NCI-H82 treated with DMSO at 0.1 percent for 48 hours (cell line): ENCODE measurements around the gene TCIRG1.

ENCODE experiments used
- DNase-seq: peaks from one replicate; lab custom pipeline; 2025; ENCODE audit not compliant: unreplicated experiment; lab: John Stamatoyannopoulos, UW

TCIRG1 gene

DNA sequence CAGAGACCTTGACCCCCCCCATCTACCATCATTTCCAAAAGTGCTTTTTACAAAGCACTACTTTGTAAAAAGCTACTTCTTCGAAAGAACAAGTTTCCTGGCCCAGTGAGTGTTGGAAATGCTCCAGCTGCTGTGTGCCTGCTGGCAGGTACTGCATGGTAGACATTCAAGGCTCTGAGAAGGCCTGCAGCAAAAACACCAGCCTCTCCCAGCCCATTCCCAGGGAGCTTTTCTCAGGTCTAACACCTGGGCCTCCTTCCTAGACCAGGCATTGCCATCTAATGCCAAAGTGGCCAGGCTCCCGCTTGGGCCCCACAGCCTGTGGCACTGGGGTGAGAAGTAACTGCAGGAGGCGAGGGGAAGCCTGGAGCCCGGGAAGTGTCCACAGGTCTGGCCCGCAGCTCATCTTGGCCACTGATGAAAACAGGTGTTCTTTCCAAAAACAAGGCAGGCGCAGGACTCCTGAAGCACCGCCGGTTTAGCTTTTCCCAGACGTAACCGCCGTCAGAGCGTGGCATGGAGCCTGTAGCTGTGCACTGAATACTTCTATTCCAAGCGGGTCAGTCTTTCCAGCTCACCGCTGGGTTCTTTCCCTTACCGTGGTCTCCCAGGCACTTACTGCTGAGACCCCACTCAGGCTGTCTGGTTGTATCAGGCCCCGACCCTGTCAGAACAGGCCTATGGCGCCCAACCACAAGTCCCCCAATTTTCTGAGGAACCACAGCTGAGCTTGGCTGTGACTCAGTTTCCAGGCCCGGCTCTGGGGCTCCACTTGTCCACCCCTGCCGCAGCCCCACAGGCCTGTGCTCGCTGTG, 1.2 kb upstream of the TCIRG1 start:
- no peak for DNase-seq

- no peak for DNase-seq
Measured at GRCh38 chr11:68038226-68038717, 553 bp upstream of the TCIRG1 start.

DNA sequence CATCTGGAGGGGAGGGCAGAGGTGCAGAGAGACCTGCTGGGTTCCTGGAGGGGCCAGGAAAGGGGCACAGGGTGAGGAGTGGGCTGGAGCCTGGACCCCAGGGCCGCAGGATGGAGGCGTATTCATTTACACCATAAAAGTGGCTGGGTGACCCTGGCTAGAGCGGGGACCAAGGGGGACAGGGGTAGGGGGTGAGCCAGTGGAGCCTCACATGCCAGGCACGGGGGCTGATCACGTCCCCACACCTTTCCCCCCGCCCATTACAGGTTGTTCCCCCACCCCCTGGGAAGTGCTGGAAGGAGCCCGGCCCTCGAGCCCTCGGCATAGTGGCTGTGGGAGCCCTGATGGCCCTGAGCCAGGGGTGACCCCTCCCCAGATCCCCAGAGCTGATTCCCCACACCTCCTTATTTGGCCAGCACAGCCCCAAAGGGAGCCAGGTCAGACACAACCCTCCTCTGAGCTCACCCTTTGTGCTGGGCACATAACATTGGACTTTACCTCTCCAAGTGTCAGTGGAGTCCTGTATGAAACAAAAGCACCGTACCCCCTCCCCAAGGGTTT, 781 bp downstream of the TCIRG1 start:
- no peak for DNase-seq

DNA sequence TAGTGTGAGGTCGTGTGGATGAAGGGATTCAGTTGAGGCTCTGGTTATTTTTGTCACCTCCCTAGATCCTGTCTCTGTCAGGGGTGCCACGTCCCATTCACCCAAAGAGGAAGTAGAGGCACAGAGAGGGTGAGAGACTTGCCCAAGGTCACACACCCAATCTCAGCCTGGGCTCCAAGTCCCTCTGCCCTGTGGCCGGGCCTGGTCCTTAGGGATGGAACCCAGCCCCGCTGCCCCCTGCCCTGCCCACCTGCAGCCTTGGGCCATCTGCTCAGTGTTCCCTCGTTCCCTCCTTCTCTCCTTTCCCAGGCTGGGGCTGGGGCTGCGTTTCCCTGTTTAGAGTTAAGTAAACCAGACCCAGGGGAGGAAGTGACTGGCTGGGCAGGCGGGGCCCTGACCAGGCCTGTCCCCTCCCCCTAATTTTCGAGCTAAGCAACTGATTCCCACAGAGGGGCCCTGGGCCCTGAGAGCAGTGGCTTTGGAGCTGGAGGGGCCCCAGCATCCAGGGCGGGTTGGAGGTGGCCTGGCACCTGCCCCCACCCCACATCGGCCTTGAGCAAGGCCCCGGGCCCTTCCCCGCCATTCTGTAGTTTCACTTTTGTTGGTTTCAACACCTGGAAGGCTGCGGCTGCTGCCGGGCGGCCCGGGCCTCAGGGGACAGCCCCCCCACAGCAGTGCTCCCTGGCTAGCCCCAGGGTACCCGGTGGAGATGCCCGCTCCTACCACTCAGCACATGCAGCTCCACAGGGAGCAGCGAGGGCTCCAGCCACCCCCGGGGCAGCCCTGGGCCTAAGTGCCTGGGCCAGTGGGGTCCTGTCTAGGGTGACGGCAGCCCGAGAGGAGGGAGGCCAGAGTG, 1.5 kb downstream of the TCIRG1 start:
- DNase-seq: no peak

DNA sequence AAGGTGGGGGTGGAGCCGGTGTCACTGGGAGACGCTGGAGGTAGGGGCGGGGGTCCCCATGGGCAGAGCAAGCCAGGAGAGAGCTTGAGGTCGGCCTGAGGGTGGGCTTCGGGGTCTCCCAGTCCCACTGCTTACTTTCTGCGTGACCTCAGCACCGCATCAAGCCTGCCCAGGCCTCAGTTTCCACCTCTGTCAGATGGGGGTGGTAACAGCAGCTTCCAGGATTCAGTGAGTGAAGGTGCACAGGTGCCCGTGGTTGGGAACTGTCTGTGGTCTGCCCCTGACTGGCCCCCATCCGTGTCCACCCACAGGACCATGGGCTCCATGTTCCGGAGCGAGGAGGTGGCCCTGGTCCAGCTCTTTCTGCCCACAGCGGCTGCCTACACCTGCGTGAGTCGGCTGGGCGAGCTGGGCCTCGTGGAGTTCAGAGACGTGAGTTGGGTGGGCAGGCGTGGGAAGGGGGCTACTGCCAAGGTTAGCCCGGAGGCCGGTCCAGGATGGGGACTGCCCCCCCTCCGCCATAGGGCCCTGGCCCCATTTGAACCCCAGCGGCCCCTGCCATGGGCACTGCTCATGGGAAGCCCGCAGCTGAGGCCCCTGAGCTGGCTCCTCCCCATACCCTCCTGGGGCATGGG, 2.2 kb downstream of the TCIRG1 start:
- no peak for DNase-seq

GRCh38 chr11:68041617-68042218, 2.9 kb downstream of the TCIRG1 start:
- no peak for DNase-seq

DNA sequence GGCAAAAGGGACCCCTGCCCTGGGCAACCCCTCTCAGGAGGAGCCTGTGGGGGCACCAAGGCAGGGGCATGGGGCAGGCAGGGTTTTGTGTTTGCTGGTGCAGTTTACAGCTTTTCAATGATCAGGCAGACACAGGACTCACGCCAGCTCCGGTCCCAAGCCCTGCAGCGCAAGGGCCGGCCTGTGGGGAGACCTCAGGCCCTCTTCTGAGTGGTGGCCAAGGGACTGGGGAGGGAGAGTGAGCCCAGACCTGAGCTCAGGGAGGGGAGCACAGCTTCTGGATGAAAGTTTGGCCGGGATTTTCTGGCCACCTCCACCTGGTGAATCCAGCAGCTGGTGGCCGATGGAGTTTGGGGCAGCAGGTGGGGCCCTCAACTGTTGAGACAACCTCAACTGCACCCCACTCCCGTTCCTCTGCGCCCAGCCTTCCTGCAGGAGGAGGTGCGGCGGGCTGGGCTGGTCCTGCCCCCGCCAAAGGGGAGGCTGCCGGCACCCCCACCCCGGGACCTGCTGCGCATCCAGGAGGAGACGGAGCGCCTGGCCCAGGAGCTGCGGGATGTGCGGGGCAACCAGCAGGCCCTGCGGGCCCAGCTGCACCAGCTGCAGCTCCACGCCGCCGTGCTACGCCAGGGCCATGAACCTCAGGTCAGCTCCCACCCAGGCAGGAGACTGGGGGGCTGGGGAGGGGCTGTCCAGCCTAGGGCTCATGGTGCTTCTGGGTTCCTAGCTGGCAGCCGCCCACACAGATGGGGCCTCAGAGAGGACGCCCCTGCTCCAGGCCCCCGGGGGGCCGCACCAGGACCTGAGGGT, 3.6 kb downstream of the TCIRG1 start:
- DNase-seq: no peak

DNA sequence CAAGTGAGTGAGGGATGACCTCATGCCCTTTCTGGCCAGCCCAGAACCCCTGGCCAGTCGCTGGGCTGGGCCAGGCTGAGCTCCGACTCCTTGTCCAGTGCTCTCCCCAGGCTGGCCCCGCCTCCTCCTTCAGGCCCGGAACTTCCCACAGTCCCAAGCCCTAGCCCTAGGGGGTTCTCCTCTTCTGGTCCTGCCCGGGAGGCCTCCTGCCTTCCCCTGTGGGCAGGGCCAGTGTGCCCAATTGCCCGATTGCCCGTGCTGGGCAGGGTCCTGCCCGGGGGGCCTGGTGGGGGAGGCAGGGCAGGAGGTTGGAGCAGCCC, 4.2 kb downstream of the TCIRG1 start:
- DNase-seq: no peak

- DNase-seq: no peak
Measured at GRCh38 chr11:68043349-68044144, 4.7 kb downstream of the TCIRG1 start.

- no peak for DNase-seq
Measured at GRCh38 chr11:68044145-68044813, 5.5 kb downstream of the TCIRG1 start.

DNA sequence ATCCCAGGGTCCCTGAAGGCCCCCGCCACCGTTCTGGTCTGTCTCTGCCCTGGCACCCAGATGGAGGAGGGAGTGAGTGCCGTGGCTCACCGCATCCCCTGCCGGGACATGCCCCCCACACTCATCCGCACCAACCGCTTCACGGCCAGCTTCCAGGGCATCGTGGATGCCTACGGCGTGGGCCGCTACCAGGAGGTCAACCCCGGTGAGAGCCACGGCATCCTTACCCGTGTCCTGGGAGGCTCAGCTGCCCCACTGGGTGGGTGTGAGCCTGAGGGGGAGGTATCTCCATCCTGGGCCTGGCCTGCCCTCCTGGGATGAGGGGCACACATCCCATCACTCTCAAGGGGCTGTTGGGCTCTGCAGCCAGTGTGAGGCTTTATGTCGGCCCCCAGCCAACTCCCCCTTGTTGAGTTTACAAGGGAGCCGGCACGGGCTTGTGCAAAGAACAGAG, 6.1 kb downstream of the TCIRG1 start:
- DNase-seq: no peak

DNA sequence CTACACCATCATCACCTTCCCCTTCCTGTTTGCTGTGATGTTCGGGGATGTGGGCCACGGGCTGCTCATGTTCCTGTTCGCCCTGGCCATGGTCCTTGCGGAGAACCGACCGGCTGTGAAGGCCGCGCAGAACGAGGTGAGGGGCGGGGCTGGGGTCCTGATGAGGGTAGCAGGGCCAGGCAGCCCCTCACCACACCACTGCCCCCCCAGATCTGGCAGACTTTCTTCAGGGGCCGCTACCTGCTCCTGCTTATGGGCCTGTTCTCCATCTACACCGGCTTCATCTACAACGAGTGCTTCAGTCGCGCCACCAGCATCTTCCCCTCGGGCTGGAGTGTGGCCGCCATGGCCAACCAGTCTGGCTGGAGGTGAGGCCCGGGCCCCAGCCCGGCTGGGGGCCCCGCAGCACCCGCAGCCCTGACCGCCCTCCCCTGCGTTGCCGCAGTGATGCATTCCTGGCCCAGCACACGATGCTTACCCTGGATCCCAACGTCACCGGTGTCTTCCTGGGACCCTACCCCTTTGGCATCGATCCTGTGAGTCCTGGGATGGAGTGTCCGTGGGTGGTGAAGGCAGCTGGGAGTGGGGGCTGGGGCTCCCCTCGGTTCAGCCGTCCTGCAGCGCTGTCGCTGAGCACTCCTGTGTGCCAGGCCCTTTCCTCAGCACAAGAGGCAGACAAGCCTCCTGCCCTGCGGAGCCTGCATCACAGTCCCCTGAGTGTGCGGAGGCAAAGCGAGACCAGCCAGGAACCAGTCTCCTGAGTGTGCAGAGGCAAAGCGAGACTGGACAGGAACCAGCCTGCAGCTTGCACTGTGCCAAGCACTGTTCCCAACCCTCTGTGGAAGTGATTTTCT, 8.8 kb downstream of the TCIRG1 start:
- DNase-seq: no peak

DNA sequence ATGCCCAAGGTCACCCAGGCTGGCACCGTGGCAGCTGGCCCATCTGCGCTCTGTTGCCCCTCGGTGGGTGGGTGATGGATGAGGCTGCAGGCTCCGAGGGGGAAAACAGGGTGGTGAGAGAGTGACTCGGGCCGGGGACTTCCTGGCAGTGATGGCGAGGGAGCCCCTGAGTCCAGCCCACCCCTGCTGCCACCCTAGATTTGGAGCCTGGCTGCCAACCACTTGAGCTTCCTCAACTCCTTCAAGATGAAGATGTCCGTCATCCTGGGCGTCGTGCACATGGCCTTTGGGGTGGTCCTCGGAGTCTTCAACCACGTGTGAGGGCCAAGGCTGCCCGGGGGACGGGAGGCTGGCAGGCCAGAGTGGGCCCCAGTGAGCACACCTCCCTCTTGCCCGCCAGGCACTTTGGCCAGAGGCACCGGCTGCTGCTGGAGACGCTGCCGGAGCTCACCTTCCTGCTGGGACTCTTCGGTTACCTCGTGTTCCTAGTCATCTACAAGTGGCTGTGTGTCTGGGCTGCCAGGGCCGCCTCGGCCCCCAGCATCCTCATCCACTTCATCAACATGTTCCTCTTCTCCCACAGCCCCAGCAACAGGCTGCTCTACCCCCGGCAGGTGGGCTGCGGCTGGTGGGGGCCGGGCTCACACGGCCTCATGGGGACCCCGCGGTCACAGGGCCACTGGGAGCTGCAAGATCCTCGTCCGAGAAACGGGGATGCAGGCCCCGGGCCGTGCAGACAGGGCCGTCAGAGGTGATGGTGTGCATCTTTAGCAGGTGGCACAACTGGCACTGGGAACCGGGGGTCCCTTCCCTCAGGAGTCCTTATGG, 10.1 kb downstream of the TCIRG1 start:
- DNase-seq: no peak

- no peak for DNase-seq
Measured at GRCh38 chr11:68049509-68050370, 10.9 kb downstream of the TCIRG1 start.

- no peak for DNase-seq
Measured at GRCh38 chr11:68050371-68050841, 11.6 kb downstream of the TCIRG1 start.
